HFF-Myc (cell line): ENCODE measurements around the gene KIF27.
"Not testable (repeated sequence)": the region's sequence is repeated elsewhere in the genome, so short reads cannot be mapped to it uniquely, and the experiment has no call there.

Experiments used
- DNase-seq: peaks from one replicate; pipeline ENCODE4 v3.0.0-alpha.2; 2011; ENCODE audit warnings: low read depth; ENCODE audit errors: extremely low read depth
- H3K4me3 ChIP-seq: replicated peaks from 2 replicates; pipeline ENCODE4 v1.5.1; 2011; ENCODE audit warnings: low read depth, mild to moderate bottlenecking, control low read depth, low read length
- TF ChIP-seq, protein P1 (sequence below): IDR thresholded peaks from 2 replicates; pipeline ENCODE4 v1.5.1; 2012; ENCODE audit warnings: mild to moderate bottlenecking, low read depth, low read length, control low read depth; ENCODE audit errors: missing control alignments

The KIF27 gene

GRCh38 chr9:83962165-83962564 is 40.9 kb upstream of the KIF27 start:
- TF ChIP-seq, protein P1, sequence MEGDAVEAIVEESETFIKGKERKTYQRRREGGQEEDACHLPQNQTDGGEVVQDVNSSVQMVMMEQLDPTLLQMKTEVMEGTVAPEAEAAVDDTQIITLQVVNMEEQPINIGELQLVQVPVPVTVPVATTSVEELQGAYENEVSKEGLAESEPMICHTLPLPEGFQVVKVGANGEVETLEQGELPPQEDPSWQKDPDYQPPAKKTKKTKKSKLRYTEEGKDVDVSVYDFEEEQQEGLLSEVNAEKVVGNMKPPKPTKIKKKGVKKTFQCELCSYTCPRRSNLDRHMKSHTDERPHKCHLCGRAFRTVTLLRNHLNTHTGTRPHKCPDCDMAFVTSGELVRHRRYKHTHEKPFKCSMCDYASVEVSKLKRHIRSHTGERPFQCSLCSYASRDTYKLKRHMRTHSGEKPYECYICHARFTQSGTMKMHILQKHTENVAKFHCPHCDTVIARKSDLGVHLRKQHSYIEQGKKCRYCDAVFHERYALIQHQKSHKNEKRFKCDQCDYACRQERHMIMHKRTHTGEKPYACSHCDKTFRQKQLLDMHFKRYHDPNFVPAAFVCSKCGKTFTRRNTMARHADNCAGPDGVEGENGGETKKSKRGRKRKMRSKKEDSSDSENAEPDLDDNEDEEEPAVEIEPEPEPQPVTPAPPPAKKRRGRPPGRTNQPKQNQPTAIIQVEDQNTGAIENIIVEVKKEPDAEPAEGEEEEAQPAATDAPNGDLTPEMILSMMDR = no peak
- H3K4me3 ChIP-seq = no peak overlapping the region
- no peak for DNase-seq

DNA sequence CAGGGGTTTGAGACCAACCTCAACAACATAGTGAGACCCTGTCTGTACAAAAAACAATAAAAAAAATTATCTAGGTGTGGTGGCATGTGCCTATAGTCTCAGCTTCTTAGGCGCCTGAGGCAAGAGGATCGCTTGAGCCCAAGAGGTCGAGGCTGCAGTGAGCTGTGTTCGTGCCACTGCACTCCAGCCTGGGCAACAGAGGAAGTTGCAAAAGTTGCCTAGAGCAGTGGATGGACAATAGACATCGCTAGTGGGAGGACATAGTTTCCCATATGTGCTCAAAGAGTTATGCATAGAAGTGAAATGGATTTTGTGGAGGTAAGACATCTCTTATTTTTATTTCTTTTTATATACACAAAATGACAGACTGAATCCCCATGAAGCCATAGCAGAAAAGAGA is 39.8 kb upstream of the KIF27 start:
- DNase-seq = no peak
- TF ChIP-seq, protein P1 = no peak

DNA sequence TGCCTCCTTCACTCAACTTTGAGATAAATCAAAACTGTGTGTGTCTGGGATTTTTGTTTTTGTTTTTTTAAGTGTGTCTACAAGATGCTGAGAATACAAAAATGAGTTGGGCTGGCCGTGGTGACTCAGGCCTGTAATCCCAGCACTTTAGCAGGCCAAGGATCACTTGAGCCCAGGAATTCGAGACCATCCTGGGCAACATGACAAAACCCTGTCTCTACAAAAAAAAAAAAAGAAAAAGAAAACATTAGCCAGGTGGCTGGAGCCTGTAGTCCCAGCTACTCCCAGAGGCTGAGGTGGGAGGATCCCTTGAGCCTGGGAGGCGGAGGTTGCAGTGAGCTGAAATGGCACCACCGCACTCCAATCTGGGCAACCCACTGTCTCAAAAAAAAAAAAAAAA is 37.8 kb upstream of the KIF27 start:
- peak; percentile 70 for DNase-seq
- TF ChIP-seq, protein P1 = no peak
- no peak overlapping the region for H3K4me3 ChIP-seq

More for the DNA sequence above, 39.8 kb upstream of the KIF27 start:
- H3K4me3 ChIP-seq = no peak overlapping the region

GRCh38 chr9:83957248-83957513 is 35.9 kb upstream of the KIF27 start:
- DNase-seq = no peak
- peak overlapping the region; percentile 50 for H3K4me3 ChIP-seq
- TF ChIP-seq, protein P1 = no peak

- peak overlapping the region; percentile 50 for H3K4me3 ChIP-seq
- no peak for DNase-seq
- TF ChIP-seq, protein P1 = no peak
These were observed 35.4 kb upstream of the KIF27 start for GRCh38 chr9:83956436-83957247.

- DNase-seq = no peak
- H3K4me3 ChIP-seq = peak overlapping the region; percentile 50
These were observed 34.8 kb upstream of the KIF27 start for GRCh38 chr9:83956086-83956435.

DNA sequence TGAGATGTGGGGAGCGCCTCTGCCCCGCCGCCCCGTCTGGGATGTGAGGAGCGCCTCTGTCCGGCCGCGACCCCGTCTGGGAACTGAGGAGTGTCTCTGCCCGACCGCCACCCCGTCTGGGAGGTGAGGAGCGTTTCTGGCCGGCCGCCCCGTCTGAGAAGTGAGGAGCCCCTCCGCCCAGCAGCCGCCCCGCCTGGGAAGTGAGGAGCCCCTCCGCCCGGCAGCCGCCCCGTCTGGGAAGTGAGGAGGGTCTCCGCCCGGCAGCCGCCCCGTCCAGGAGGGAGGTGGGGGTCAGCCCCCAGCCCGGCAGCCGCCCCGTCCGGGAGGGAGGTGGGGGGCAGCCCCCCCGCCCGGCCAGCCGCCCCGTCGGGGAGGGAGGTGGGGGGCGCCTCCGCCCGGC is 26.9 kb upstream of the KIF27 start:
- not testable (repeated sequence) for DNase-seq, H3K4me3 ChIP-seq

More at GRCh38 chr9:83956086-83956435, 34.8 kb upstream of the KIF27 start:
- TF ChIP-seq, protein P1 = no peak
